Measurements from ENCODE around the gene PLXNB2. TPM values are rescaled to one million over a fixed set of nuclear protein-coding genes. Genes with fewer than 3 reads are reported as not detected.

PLXNB2 gene
- total RNA-seq, 1 experiment from 2014 or later: 27.6 TPM

DNA sequence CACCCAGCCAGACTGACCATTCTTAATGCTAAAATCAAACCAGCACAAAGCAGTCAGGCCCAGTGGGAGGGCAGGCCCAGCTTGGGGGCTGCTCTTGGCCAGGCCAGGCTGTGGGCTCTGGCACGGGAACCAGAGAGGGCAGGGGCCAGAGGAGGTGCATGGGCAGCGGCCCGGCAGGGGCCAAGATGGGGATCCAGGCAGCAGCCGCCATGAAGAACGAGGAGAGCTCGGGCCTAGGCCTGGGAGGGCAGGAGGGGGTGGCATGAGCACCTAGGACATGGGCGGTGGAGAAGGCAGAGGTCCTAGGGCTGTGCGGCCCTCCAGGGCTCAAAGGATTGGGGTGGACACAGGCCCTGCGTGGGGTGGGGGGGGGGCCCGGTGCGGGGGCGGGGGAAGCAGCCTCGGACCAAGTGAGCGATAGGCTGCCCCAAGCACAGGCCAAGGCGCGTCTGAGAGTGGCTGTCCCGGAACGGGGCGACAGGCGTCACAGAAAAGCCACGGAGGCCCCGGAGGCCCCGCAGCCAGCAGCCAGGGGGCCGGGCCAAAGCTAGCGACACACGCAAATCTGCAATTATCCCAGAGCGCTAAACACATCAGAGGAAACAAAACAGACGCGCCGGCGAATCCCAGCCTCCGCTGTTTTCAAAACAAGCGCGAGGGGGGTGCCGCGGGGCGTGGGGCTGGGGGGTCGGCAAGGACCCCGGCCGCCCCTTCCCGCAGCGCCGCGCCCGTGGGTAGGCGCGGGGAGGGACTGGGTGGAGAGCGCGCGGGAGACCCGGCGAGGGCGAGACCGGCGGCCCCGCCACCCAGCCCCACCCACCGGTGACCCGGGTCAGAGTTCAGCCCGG lies 8.3 kb downstream of the PLXNB2 start:
- DNase-seq (ENCODE audit: low read depth): no peak

GRCh38 chr22:50298266-50298637 lies 9.2 kb downstream of the PLXNB2 start:
- no peak for DNase-seq (ENCODE audit: low read depth)

DNA sequence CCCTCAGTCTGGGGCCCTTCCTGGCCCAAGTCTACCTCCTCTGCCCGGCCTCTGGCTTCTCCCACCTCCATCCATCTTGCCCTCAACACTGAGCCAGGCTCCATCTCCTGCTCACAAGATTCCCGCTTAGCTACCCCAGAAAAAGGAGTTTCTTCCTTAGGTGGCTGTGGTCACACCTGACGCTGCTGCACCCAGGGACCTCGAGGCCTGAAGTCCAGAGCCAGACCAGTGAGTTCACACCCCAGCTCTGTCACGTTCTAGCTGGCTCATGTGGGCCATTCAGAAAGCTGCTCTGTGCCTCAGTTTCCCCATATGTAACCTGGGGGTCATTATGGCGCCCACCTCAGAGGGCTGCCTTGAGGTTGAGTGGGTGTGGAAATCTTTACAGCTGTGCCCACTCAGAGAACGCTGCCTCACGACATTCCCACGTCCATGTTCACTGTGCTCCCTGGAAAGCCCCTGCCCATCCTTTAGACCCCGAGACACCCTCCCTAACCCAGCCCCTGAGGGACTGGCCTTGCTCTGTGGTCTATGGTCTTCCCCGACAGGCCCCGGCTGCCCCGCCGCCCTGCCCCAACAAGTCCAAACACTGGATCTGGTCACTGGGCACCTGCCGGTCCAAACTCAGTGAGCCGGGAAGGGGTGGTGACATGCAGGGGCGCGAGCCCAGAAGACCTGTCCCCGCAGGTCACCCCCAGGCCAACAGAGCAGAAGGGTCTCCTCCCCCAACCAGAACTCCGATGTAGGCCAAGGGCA lies 9.8 kb downstream of the PLXNB2 start:
- DNase-seq (ENCODE audit: low read depth): no peak

DNA sequence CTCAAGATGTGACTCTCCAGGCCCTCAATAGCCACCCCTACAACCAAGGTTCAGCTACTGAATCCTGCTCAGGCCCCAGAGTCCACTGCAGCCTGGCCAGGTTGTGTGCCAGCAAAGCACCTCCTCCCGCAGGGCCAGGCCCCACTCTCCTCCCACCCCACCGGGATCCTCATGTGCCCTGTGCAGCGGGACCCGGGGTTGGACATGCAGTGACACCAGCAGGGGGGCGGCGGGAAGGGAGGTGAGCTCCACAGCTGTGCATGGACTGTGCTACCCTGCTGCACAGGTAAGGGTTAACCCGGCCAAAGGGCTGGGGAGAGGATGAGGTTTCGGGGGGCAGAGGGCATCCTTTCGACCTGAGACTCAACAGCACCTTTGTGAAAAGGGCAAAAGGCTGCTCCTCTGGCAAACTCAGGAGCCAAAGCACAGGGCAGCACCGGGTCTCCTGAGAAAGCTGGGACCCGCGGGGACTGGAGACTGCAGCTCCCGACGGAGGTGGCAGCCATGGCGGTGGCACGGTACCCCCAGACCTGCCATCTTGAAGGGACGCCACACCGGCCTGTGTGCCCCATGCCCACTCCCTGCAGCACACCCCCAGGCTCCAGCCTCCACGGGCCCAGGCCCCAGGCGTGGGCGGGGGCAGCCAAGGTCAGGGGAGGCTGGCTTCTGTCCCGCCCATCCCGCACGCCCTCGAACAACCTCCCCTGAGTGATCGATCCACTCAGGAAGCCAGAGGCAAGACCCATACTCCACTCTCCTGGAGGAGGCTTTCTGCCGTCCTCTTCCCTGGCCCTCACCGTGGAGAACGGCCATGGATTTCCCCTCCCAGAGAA lies 10.6 kb downstream of the PLXNB2 start:
- DNase-seq (ENCODE audit: low read depth): no peak

DNA sequence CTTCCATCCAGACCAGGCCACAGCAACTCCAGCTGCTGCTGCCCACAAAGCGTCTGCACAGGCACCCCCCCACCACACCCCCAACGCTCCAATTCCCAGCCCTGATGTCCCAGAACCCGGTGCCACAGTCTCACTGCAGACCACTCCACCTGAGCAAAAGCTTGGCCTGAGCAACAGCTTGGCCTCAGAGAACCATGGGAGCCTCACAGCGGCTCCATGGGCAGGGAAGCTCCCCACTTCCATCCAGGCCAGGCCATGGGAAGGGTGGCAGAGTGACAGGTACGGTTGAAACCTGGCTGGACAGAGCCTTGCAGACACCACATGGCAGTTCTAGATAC lies 13.2 kb downstream of the PLXNB2 start:
- DNase-seq (ENCODE audit: low read depth): no peak

- DNase-seq (ENCODE audit: low read depth): peak; percentile 70
These were observed 13.8 kb downstream of the PLXNB2 start for GRCh38 chr22:50293441-50294318.

DNA sequence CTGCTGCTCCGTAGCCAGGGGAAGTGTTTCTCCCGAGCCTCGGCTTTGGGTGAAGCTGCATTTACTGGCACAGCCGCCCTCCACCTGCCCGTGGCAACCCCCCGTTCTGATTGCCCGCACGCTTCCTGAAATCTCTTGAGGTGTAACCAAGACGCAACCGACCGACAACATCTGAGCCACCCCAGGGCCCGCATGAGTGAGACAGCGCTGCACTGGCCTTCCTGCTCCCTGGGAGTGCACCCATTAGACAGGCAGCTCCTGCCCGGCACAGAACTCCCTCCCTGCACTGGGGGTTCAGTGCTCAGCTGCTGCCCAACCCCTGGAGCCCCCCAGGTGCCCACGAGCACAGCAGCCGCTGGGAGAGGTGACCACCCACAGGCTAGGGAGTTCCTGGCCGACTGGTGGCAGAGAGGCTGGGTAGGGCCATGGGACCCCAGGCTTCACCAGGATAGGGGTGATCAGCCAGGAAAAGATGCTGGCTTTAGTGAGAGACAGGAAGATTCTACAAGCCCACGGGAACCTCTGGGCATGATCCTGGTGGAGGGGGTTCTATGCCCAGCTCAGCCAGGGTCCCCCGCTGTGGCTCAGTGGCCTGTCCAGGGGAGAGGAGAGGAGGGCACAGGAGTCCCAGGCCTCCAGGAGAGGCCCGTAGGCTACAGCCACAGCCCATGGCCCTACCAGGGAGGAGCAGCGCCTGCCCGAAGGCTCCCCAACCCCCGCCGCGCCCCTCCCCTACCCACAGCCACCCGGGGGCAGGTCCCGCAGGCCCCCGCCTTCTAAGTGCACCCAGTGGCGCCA lies 14.6 kb downstream of the PLXNB2 start:
- no peak for DNase-seq (ENCODE audit: low read depth)

GRCh38 chr22:50289942-50290630 lies 17.4 kb downstream of the PLXNB2 start:
- DNase-seq (ENCODE audit: low read depth): no peak

GRCh38 chr22:50289151-50289941 lies 18.1 kb downstream of the PLXNB2 start:
- DNase-seq (ENCODE audit: low read depth): no peak

DNA sequence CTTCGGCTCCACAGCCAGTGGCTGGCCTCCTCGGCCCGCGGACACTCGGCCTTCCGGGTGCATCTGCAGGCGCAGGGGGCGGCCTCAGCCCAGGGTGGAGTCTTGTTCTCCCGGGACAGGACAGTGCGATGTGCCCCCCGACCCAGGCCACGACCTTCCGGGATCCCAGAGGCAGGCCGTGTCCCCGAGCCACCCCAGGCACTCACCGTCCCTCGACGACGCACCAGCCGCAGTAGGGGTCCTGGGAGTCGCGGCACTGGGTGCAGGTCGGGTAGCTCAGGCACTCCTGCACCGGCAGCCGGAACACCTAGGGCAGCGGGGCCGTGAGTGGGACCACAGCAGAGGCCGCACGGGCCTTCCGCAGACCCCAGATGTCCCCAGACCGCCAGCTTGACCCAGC lies 19.7 kb downstream of the PLXNB2 start:
- no peak for DNase-seq (ENCODE audit: low read depth)

GRCh38 chr22:50286701-50287318 lies 20.6 kb downstream of the PLXNB2 start:
- DNase-seq (ENCODE audit: low read depth): no peak

DNA sequence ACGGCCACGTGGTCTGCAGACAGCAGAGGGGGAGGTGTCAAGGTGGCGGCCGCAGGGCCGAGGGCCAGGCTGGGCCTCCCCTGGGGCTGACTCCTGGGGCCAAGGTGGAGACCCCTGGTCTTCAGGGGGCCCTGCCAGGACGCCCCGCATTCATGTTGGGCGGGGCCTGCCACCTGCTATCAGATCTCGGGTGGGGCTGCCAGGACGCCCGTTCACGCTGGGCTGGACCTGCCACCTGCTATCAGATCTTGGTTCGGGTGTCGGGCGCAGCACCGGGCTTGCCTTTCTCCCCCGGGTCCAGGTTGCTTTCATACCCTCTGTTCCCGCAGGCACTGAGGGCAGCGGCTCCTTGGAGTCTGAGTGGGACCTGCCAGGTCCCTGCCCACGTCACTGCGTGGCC lies 21.2 kb downstream of the PLXNB2 start:
- no peak for DNase-seq (ENCODE audit: low read depth)

DNA sequence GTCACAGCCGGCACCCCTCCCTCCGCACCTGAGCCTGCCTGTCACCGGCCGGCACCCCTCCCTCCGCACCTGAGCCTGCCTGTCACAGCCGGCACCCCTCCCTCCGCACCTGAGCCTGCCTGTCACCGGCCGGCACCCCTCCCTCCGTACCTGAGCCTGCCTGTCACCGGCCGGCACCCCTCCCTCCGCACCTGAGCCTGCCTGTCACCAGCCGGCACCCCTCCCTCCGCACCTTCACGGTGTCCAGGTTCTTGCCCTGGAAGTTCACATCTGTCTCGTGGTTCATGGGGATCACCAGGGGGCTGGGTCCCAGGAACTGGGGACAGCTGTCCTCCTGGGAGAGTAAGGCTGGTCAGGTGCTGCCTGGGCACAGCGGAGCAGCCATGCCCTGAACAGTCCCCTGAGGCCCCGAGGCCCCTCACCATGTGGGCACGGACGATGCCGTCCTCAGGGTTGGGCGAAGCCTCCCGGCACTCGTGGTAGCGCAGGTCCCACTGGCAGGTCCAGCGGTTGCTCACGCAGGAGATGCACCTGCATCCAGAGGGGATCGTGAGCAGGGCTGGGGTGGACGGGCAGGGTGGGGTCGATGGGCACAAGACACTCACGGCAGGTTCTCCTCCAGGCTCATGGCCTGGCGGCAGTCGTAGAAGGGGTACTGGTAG lies 21.7 kb downstream of the PLXNB2 start:
- no peak for DNase-seq (ENCODE audit: low read depth)

GRCh38 chr22:50284479-50284878 lies 23.0 kb downstream of the PLXNB2 start:
- DNase-seq (ENCODE audit: low read depth): no peak

DNA sequence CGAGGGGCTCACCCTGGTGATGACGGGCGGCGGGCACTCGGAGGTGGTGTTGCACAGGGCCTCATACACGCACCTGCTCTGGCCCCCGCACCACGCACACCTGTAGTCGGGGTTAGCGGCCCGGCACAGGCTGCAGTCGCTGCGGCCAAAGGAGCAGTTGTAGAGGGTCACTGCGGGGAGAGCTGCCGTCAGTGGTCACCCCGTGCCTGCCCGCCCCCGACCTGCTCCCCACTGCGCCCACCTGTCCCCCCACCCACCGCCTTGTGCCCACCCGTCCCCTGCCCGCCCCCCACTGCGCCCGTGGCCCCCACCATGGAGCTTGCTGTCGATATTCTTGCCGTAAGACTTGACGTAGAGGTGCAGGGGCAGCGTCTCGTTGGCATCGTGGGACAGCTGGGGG lies 23.6 kb downstream of the PLXNB2 start:
- no peak for DNase-seq (ENCODE audit: low read depth)

GRCh38 chr22:50282361-50283155 lies 24.9 kb downstream of the PLXNB2 start:
- DNase-seq (ENCODE audit: low read depth): peak; percentile 77

DNA sequence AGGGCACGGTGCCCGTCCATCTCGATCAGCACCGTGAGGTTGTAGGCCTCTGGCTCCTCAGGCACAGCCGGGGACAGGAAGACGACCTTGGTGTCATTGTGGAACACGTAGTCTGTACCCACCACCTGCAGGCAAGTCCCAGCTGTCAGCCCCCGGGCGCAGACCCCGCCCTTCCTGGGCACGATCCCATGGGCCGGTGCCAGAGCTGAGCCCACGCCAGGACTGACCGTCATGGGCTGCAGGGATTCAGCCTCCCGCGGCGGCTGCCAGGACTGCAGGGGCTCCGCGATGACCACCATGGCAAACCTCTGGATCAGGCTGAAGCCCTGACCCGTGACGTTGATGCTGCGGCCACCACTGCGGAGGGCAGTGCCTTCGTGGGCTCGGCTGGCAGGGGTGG lies 25.5 kb downstream of the PLXNB2 start:
- no peak for DNase-seq (ENCODE audit: low read depth)
